SU-DHL-6 (cell line): ENCODE results near the gene RASSF9.

Experiments used
- H2AFZ ChIP-seq: fragments of 200-600 bp; sonication (generic); 2 replicates; pipeline ENCODE4 v1.6.1; 2014; ENCODE audit warnings: low read depth, mild to moderate bottlenecking, moderate library complexity, mixed read lengths, antibody characterized with exemption, low read length; ENCODE audit not compliant: severe bottlenecking
- H3F3A ChIP-seq: fragments of 200-600 bp; shearing (Covaris generic); 2 replicates; pipeline ENCODE4 v1.6.0; 2016; ENCODE audit warnings: antibody characterized with exemption, mild to moderate bottlenecking; ENCODE audit not compliant: insufficient read depth
- H3K27ac ChIP-seq: fragments of 200-600 bp; sonication (generic); 2 replicates; pipeline ENCODE4 v1.5.1; 2016; ENCODE audit warnings: low read depth, mild to moderate bottlenecking, low read length, moderate library complexity, mixed read lengths
- H3K27me3 ChIP-seq: fragments of 200-600 bp; sonication (generic), shearing (Covaris generic); 2 replicates; pipeline ENCODE4 v1.6.0; 2014; ENCODE audit warnings: mild to moderate bottlenecking, low read length
- H3K36me3 ChIP-seq: fragments of 200-600 bp; sonication (generic); 2 replicates; pipeline ENCODE4 v1.6.1; 2014; ENCODE audit warnings: mild to moderate bottlenecking, low read length, mixed read lengths
- H3K4me2 ChIP-seq: fragments of 300-600, 200-600 bp; shearing (Covaris generic), sonication (generic); 2 replicates; pipeline ENCODE4 v1.6.0; 2014; ENCODE audit warnings: low read length, low read depth, mild to moderate bottlenecking; ENCODE audit not compliant: poor library complexity, severe bottlenecking
- H3K4me3 ChIP-seq: fragments of 200-600 bp; sonication (generic); 2 replicates; pipeline ENCODE4 v1.5.1; 2014; ENCODE audit warnings: antibody characterized with exemption, low read length, mild to moderate bottlenecking, mixed read lengths; ENCODE audit not compliant: insufficient read depth, poor library complexity, severe bottlenecking
- H3K79me2 ChIP-seq: fragments of 200-600 bp; sonication (generic); 2 replicates; pipeline ENCODE4 v1.6.1; 2014; ENCODE audit warnings: mild to moderate bottlenecking, low read length, moderate library complexity; ENCODE audit not compliant: insufficient read depth
- H3K9ac ChIP-seq: fragments of 200-600 bp; sonication (generic); 2 replicates; pipeline ENCODE4 v1.7.0; 2014; ENCODE audit warnings: mild to moderate bottlenecking, low read length
- H3K9me2 ChIP-seq: fragments of 200-600 bp; sonication (generic); replicated peaks from 2 replicates; pipeline ENCODE4 v1.6.1; 2014; ENCODE audit warnings: low read length; ENCODE audit not compliant: insufficient read depth
- H3K9me3 ChIP-seq: fragments of 200-600 bp; sonication (generic); 2 replicates; pipeline ENCODE4 v1.6.1; 2014; ENCODE audit warnings: low read length, mixed read lengths; ENCODE audit not compliant: insufficient read depth
- H4K20me1 ChIP-seq: fragments of 200-600 bp; sonication (generic); 2 replicates; pipeline ENCODE4 v1.6.1; 2014; ENCODE audit warnings: low read depth, mild to moderate bottlenecking, antibody characterized with exemption, low read length, moderate library complexity, mixed read lengths
- EZH2phosphoT487 ChIP-seq: fragments of 200-600 bp; sonication (generic), shearing (Covaris generic); conservative IDR thresholded peaks from 2 replicates; pipeline ENCODE4 v1.6.1; 2018; ENCODE audit warnings: mild to moderate bottlenecking, antibody characterized with exemption, low read length, moderate library complexity, mixed read lengths
- TF ChIP-seq, protein P1 (sequence below): fragments of 200-600 bp; sonication (generic); IDR thresholded peaks from one replicate; pipeline ENCODE4 v1.5.1; 2017; ENCODE audit warnings: antibody characterized with exemption, mild to moderate bottlenecking, low read length, moderate library complexity; ENCODE audit not compliant: insufficient read depth, poor library complexity, severe bottlenecking

Gene RASSF9

DNA sequence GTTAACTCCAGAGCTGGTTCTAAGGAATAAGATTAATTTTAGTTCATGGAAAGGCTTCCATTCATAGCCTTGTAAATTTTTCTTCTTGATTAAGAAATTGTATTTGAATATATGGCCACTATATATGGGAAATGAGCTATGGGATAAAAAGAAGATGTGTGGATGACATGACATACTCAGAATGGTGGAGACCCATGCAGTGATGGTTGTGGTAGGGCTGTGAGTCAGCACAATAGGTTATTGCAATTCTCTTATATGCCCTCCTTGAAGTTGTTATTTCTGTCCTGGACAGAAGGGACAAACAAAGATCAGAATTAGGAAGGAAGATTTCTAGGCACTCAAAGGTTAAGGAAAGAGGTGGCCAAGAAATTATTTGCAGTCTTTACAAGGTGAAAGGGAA is 21.5 kb downstream of the RASSF9 start:
- Histone ChIP-seq H3K36me3 (no peaks in the 10 kb centered on the region), H3K27me3 (no peaks in the 10 kb centered on the region), H3K9me2 (no peaks in the 10 kb centered on the region), H3K4me2 (no peak overlapping the region), H2AFZ (no peak overlapping the region), H3K4me3 (no peak overlapping the region), H3K9me3 (no peaks in the 10 kb centered on the region), H3K79me2 (no peaks in the 10 kb centered on the region), H3K9ac (no peak overlapping the region), H3K27ac (no peak overlapping the region), H3F3A (no peaks in the 10 kb centered on the region), H4K20me1 (no peaks in the 10 kb centered on the region)
- no peak for TF ChIP-seq EZH2phosphoT487
- TF ChIP-seq, protein P1, sequence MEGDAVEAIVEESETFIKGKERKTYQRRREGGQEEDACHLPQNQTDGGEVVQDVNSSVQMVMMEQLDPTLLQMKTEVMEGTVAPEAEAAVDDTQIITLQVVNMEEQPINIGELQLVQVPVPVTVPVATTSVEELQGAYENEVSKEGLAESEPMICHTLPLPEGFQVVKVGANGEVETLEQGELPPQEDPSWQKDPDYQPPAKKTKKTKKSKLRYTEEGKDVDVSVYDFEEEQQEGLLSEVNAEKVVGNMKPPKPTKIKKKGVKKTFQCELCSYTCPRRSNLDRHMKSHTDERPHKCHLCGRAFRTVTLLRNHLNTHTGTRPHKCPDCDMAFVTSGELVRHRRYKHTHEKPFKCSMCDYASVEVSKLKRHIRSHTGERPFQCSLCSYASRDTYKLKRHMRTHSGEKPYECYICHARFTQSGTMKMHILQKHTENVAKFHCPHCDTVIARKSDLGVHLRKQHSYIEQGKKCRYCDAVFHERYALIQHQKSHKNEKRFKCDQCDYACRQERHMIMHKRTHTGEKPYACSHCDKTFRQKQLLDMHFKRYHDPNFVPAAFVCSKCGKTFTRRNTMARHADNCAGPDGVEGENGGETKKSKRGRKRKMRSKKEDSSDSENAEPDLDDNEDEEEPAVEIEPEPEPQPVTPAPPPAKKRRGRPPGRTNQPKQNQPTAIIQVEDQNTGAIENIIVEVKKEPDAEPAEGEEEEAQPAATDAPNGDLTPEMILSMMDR: no peak

DNA sequence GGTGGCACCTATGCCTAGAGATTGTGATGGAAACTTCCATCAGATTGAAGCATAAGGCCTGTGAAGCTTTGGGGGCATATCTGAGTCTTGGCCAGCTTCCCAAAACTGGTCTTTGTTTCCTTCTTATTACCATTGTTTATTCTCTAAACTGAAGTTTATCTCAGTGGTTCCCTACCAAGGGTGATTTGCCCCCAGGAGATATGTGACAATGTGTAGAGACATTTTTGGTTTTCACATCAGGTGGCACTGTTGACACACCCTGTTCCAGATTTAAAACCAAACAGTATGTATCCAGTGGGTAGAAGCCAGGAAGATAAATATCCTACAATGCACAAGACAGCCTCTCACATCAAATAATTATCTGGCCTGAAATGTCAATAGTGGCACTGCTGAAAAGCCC is 22.1 kb downstream of the RASSF9 start:
- Histone ChIP-seq H3F3A (no peaks in the 10 kb centered on the region), H3K9me2 (no peaks in the 10 kb centered on the region), H3K9ac (no peak overlapping the region), H3K4me3 (no peak overlapping the region), H3K27me3 (no peaks in the 10 kb centered on the region), H2AFZ (no peak overlapping the region), H3K4me2 (no peak overlapping the region), H3K79me2 (no peaks in the 10 kb centered on the region), H3K36me3 (no peaks in the 10 kb centered on the region), H3K9me3 (no peaks in the 10 kb centered on the region), H4K20me1 (no peaks in the 10 kb centered on the region), H3K27ac (no peak overlapping the region)
- TF ChIP-seq EZH2phosphoT487: no peak
- TF ChIP-seq, protein P1: no peak

DNA sequence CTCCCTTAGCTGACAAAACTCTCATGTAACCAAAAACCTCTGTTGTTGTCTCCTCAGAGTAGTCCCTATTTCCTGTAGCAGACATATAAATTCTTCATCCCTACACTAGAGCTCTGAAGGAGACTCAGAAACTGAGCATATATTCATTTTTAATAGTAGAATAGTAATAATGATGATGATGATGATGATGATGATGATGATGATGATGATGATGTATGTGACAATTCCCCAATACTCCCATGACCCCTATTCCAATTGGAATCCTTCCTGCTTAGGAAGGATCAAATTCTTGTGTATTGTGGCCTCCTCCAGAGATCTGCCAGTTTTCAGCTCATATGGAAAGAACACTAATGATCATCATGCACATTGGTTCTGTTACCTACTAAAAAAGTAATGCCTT is 26.7 kb downstream of the RASSF9 start:
- Histone ChIP-seq H3K27me3 (no peaks in the 10 kb centered on the region), H3F3A (no peaks in the 10 kb centered on the region), H3K27ac (no peak overlapping the region), H4K20me1 (no peaks in the 10 kb centered on the region), H3K79me2 (no peaks in the 10 kb centered on the region), H3K4me2 (no peak overlapping the region), H3K9ac (no peak overlapping the region), H3K9me2 (no peaks in the 10 kb centered on the region), H3K4me3 (no peak overlapping the region), H2AFZ (no peak overlapping the region), H3K36me3 (no peaks in the 10 kb centered on the region), H3K9me3 (no peaks in the 10 kb centered on the region)
- TF ChIP-seq, protein P1: no peak
- TF ChIP-seq EZH2phosphoT487: no peak

DNA sequence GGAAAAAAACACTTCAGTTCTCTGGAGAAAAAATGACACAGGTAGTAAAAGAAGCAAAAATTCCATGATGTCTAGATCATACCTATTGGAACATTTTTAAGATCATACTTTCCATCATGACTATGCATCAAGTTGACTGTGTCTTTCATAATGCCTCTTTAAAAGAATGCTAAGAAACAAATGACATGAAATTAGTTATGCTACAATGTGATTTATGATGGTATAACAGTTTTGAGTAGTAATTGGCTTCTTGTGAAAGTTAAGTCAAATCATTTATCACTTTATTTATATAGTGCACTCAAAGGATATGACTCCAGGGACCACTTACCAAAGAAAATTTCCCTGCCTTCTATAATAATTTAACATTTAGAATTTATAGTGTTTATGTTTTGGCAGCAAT is 28.5 kb downstream of the RASSF9 start:
- no peak overlapping the region for H2AFZ ChIP-seq
- no peak overlapping the region for H3K4me3 ChIP-seq
- H3K79me2 ChIP-seq: no peaks in the 10 kb centered on the region
- no peaks in the 10 kb centered on the region for H3F3A ChIP-seq
- TF ChIP-seq EZH2phosphoT487: no peak
- TF ChIP-seq, protein P1: no peak
- no peaks in the 10 kb centered on the region for H4K20me1 ChIP-seq
- H3K9me2 ChIP-seq: no peaks in the 10 kb centered on the region
- no peaks in the 10 kb centered on the region for H3K36me3 ChIP-seq
- H3K4me2 ChIP-seq: no peak overlapping the region
- no peaks in the 10 kb centered on the region for H3K9me3 ChIP-seq
- no peak overlapping the region for H3K9ac ChIP-seq
- H3K27me3 ChIP-seq: no peaks in the 10 kb centered on the region
- no peak overlapping the region for H3K27ac ChIP-seq
